HG02885 (cell line): ENCODE results near the gene OR1K1.

Source experiments
- ATAC-seq: cut with Tn5 transposase; IDR thresholded peaks from one replicate; pipeline ENCODE4 v1.9.1; 2021; ENCODE audit warnings: mild to moderate bottlenecking; ENCODE audit not compliant: unreplicated experiment, poor library complexity

Gene OR1K1

DNA sequence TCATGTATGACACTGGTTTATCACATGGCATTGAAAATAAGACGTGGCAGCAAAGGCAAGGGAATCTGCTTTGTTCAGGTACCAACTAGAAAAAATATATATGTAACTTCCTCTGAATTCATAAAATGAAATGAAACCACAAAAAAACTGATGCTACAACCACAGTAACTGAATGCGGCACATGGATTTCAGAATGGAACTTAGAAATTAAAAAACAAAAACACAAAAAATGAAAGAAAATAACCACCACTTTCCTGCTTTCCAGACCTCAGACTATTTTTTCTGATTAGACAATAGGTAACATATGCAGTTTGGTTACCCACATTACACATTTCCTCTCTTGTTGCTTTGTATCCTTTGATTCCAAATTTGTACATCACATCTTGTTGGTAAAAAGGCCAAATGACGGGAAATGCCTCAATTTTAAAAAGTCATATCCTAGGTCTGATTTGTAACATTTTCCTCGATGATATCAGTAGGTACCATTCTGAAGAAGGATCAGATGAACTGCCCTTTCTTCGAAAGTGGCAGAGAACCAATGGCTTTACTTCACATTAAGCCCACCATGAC is 46.5 kb downstream of the OR1K1 start:
- ATAC-seq = no peak

DNA sequence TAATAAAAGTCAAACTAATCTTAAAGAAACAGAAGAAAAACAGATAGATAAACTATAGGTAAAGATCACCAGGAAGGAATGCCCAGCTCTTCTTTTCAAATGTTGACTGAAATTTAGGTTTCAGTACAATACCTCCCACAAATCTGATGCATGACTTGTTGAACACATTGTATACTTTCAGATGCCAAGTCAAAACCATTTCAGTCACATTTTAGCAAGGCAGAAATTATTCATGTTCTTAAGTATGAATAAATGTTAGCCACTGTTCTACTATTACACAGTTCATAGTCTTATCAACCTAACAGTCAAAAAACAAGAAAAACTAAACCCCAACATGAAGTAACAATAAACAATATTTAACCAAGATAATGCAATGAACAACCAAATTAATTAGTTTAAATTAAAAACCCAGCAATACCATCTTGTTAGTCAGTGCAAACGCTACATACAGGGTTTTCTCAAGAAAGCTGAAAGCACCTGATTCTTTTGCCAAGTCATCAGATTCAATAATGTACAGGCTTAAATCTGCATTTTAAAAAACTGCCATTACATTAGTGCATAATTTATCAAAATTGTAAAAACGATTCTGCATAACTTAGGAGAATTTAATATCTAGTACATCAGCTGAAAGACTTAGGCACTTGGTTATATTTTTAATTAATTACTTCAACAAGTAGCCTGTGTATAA is 48.5 kb downstream of the OR1K1 start:
- no peak for ATAC-seq
